Measurements from ENCODE around the gene HSPB6.
A peak's percentile ranks its signal among the peaks of the same experiment; 100 is the strongest.

The HSPB6 gene

DNA sequence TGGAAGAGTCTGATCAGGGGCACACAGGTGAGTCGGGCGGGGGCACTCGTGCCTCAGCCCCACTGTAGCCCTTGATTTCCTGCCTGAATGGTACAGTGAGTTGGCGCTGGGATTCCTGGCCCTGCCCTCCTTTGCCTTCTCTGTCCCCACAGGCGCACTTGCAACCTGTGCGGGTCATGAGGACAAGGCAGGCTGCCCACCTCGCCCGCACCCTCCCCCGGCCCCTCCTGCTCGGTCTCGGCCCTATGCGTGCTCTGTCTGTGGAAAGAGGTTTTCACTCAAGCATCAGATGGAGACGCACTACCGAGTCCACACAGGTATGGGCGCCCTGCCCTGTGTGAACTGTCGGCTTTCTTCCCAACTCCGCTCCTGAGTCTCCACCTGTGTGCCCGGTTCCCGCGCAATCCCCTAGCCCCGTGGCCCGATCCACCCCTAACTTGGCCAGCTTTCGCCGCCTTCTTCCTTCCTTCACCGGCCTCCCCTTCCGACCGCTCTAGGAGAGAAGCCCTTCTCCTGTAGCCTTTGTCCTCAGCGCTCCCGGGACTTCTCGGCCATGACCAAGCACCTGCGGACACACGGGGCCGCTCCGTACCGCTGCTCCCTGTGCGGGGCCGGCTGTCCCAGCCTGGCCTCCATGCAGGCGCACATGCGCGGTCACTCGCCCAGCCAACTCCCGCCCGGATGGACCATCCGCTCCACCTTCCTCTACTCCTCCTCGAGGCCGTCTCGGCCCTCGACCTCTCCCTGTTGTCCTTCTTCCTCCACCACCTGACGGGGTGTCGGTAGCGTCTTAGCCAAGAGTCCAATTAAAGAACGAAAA, 40.6 kb downstream of the HSPB6 start:
- DNase-seq (ENCODE audit: low spot score): peak; percentile 59

DNA sequence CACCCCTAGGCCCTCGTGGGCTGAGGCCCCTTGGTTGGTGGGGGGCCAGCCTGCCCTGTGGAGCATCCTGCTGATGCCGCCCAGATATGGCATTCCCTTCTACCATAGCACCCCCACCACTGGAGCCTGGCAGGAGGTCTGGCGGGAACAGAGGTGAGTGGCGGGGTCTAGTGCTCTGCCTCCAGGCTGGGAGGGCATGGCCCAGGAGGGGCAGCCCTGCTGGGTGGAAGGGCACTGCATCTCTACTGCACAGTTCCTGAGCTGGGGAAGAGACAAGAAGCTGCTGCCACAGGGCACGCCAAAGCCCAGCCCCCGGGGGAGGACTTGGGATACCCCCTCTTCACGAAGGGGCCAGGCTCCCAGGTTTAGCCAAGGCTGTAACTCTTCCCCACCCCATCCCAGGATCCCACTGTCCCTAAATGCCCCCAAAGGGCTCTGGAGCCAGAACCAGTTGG, 41.4 kb downstream of the HSPB6 start:
- no peak for DNase-seq (ENCODE audit: low spot score)

DNA sequence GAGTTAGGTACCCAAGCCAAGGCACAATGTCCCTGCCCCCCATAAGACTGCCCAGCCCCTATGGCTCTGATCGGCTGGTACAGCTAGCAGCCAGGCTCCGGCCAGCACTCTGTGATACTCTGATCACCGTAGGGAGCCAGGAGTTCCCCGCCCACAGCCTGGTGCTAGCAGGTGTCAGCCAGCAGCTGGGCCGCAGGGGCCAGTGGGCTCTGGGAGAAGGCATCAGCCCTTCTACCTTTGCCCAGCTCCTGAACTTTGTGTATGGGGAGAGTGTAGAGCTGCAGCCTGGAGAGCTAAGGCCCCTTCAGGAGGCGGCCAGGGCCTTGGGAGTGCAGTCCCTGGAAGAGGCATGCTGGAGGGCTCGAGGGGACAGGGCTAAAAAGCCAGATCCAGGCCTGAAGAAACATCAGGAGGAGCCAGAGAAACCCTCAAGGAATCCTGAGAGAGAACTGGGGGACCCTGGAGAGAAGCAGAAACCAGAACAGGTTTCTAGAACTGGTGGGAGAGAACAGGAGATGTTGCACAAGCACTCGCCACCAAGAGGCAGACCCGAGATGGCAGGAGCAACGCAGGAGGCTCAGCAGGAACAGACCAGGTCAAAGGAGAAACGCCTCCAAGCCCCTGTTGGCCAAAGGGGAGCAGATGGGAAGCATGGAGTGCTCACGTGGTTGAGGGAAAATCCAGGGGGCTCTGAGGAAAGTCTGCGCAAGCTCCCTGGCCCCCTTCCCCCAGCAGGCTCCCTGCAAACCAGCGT, 42.1 kb downstream of the HSPB6 start:
- peak; percentile 35 for DNase-seq (ENCODE audit: low spot score)

DNA sequence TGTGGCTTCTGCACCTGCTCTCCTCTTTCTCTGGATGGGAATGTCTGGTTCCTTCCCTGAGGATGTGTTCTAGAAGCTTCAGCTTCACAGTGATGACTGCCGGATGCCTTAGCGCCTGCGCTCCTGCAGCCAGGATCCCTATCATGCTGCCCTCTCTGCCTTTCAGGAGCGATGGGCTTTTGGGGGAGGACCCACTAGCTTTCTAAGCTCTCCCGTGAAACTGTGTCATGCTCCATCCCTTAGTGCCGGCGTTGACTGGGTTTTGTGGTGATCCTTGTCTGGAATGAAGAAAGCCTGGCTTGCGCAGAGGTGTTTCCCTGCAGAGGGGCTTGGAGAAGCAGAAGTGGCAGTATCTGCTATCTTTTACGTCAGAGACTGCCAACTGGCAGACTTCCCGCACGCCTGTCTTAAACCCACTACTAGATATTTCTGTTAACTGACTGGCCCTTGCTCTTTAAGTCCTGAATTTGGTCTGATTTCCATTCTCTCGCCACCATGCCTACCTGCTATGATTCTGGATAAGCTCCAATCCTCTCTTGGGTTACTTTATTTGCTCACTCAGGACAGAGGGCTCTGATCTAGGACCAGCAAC, 42.8 kb downstream of the HSPB6 start:
- peak; percentile 32 for DNase-seq (ENCODE audit: low spot score)

DNA sequence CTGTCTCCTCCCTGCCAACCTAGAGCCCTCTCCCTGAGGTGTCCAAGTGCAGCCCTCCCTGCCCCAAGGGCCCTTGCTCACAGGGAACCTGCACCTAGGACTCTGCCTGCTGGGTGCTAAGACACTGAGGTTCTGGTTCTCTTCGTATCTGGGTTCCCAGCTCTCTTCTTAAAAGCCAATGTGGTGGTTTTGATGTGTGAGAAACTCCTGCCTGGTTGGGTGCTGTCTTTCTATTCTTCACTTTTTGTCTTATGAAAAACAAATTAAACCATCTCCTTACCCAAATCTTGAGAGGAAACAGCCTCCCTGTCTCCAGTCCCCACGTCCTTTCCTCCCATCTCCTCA, 43.4 kb downstream of the HSPB6 start:
- no peak for DNase-seq (ENCODE audit: low spot score)

DNA sequence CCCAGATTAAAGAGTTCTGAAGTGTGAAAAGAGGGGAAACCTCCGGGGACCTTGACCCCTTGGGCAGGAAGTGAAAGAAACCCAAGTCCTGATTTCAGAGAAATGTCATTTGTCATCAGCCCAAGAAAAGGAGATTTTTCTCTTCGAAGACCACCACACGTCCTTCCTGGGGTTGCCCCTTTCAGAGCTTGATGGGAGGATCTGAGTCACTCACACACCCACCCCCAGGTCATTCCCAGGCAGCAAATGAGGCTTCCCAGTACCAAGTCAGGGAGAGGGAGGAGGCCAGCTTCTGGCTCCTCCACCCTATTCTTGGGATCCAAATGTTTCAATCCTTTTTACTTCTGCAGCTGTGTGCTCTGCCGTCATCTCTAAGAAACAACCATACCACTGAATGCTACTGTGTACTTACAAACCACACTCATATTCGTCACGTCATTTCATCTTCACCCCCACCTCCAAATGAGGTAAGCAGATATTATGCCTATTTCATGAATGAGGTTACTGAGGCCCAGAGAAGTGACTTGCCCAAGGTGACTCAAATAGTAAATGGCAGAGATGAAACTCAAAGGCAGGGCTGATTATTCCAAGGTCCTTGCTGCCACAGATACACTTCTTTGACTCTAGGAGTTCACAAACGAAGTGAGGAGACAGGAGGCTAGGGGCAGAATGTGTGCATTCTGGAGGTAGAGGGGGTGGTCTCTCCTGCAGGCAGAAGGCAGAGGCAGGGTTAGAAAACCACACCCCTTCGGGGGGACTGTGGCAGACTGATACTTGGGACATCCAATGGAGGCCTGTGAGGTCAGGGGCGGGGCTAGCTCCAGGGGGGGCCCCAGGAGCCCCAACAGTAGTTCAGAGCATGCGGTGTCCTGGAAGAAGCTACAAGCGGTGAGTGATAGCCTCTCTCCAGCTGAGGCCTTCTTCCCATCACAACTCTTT, 44.0 kb downstream of the HSPB6 start:
- DNase-seq (ENCODE audit: low spot score): no peak

DNA sequence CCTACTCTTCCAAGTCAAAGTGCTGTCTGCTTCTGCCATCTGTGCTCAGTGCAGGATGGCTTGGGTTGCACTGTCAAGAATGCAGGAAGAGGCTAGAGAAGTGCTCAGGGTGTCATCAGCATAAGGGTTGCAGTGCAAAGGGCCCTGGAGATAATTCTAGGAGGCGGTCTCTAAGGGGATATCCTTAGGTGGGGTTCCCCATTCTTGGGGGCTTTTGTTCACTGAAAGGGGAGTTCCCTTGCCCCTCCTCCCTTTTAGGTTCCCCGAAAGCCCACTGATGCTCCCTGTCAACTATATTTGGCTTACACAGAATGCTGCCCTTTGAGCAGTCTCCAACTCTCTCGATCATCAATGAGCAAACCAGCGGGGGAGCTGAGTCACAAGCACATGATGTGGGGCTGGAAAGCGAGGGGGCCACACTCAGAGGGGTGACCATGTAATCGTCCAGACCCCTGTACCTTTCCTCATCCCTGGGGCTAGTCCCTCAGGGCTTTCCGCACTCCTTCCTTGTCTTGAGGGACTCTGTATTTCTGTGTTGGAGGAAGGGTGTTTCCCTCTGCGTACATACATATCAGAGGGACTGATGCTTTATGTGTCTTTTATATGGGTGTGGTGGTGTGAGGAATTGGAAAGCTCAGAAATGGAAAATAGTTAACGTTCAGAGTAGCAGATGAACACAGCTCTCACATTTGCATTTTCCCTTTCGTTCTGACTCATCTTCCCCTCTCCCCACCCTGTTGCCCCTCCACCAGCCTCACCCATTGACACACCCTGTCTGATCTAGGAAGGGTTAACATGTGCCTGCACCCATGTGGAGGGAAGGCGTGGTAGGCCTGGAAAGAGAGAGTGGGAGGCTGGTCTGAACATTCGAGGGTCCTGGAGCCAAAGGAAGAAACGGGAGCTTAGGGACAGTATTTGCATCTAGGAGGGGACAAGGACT, 45.8 kb downstream of the HSPB6 start:
- no peak for DNase-seq (ENCODE audit: low spot score)

DNA sequence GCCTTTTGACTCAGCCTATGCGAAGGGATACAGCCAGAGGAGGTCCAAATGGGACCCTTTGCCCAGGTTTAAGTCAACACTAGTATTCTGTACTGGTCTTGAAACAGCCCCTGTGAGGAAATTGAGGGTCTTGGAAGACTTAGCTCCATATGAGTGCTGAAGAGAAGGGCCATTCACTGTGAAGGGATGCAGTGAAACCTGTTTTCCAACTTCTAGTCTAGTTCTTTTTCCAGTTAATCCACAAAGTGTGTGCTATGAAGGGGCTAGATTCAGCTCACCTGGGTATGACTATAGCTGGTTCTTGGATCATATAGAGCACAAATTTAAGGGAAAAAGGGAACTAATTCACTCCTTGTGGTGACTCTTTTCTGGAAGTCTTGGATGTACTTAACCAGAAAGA, 48.4 kb downstream of the HSPB6 start:
- no peak for DNase-seq (ENCODE audit: low spot score)

Data from cerebellar cortex (tissue), 1 donor.